Kidney glomerular epithelial cell (primary cell): Measurements from ENCODE around the gene FNDC1.

Source experiments
- DNase-seq: peaks from one replicate; lab custom pipeline; 2025; lab: John Stamatoyannopoulos, UW

FNDC1 gene

DNA sequence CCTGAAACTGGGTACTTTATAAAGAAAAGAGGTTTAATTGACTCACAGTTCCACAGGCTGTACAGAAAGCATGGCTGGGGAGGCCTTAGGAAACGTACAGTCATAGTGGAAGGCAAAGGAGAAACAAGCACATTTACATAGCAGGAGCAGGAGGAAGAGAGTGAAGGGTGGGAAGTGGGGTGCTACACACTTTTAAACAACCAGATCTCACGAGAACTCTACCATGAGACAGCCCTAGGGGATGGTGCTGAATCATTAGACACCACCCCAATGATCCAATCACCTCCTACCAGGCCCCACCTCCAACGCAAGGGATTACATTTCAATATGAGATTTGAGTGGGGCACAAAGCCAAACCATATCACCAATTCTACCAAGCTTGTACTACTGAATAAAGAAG lies 7.4 kb upstream of the FNDC1 start:
- DNase-seq: no peak

DNA sequence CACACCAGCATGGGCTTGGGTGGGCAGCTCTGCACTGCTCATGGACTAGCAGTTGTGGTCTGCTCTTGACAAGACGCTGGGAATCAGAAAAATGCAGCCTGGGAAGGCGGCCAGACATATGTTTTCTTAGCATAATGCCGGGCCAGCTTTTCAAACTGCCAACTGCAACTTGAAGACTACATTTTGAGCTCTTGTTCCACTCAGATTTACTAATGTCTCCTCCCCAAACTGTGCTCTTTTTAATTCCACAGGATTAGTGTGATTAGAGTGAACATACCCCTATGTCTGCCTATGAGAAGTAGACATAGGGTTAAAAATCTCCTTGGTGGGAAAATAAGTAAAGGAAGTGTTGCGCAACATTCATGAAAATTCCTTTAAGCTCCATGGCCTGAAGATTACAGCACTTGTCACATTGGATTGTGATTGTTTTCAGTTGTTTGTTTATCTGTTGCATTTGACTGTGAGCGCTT lies 5.3 kb upstream of the FNDC1 start:
- DNase-seq: no peak

DNA sequence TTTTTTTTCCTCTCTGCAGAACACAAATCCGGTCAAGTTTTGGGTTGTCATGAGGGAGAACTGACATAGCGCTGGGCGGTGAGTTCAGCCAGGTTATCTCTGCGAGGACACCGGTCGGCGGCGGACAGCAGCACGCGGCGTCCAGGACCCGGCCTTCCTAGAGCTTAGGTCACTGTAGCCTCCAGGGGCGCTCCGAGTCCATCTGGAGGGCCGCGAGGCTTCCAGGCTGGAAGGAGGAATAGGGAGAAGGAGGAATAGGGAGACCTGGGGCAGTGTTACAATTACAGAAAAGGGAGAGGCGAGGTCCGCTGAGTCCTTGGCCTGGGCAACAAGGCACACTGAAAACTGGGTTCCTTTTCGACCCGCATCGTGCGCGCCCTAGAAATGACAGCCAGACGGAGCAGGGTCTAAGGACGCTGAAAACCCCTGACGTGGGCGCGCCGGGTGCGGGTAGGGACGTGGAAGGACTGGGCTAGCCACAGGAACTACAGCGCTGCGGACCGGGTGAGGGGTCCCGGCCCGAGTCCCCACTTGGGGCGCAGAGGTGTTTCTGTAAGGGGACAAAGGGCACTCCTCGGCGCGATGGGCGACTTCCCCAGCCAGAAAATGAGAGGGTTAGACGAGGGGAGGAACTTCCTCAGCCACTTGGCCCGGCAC lies 536 bp upstream of the FNDC1 start:
- DNase-seq: peak; percentile 4

DNA sequence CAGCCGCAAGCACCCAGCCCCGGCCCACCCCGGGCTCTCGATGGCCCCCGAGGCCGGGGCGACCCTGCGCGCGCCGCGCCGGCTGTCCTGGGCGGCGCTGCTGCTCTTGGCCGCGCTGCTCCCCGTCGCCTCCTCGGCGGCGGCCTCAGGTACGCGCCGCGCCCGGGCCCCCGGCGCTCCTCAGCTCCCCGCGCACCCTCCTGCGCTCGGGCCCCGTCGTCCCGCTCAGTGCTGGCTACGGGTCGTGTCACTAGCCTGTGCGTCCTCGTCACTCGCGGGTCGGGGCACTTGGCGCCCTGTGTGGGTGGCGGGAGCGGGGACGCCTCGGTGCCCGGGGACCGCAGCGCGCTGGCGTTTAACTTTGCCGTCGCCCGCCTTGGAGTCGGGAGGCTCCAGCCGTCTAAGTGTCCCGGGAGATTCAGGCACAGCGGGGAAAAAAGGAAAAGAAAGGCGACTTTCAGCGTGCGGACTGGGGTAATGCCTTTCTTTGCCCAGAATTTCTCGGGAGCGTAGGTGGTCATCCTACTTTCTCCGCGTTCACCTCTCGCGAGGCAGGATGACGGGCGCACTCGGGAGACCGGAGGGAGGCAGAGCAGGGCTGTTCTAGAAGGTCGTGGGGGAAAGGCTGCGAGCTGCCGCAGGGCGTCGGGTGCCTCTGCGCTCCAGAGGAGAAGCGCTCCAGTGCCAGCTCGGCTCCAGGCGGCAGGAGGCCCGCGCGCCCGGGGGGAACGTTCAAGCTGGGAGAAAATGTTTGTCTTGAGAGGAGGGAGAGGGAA lies 545 bp downstream of the FNDC1 start:
- DNase-seq: peak; percentile 12

DNA sequence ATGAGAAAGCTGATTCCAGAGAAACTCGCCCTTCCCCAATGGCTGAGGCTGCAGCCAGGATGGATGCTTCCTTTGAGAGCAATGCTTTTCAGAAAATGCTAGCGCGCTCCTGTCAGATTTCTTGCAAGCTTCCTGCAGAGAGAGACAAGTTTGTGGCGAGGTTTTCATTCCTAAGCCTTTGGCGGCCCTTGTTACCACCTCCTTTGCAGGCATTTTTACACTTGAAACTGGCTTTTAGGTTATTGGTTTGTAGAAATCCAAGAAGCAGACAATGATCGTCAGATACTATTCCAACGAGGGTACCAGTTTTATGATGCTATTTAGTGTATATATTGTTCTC lies 1.1 kb downstream of the FNDC1 start:
- DNase-seq: no peak

DNA sequence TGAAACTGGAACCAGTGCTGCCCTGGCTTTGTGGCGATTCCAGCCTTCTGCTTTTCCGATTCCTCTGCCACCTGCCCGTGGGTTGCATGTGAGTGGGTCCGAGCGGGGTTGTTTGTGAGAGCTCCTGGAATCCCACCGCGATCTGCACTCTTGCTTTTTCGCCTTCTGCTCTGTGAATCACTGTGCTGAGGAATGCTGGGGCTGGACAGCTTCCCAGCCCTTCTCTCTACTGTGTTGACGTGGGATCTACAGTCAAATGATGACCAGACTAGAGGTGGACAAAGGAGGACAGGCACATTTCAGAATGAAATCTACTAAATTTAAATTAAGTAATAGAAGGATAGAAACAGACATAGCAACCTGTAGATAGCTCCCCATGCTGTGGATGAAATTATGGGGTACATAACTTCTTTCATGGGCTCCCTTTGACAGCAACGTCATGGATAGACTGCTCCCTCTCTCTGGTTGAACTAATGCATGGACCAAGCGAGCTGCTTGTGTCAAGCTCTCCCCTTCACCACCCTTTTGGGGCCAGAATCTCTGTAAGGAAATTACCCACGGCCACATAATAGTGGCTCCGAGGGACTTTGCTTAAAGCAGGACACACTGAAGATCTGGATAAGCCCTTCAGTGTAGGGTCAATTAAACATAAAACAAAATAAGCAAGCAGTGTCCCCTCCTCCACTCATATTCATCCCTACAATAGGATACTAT lies 2.0 kb downstream of the FNDC1 start:
- DNase-seq: peak; percentile 55

DNA sequence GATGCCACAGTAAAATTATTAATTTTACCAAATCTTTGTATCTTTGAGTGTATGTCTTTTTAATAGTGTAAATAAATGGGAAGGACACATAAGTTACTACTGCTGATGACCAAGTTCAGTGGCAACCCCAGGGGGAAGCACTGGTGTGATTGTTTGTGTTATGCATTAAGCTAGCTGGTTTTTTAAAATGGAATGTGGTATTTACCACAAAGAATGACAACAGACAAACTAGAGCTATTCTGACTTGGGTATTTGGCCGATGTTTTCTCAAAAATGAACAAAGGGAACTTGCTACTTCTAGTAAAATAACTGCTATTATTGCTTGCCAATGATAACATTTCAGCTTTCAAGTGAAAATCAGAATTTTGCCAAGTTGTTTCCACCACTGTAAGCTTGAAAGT lies 2.9 kb downstream of the FNDC1 start:
- no peak for DNase-seq

DNA sequence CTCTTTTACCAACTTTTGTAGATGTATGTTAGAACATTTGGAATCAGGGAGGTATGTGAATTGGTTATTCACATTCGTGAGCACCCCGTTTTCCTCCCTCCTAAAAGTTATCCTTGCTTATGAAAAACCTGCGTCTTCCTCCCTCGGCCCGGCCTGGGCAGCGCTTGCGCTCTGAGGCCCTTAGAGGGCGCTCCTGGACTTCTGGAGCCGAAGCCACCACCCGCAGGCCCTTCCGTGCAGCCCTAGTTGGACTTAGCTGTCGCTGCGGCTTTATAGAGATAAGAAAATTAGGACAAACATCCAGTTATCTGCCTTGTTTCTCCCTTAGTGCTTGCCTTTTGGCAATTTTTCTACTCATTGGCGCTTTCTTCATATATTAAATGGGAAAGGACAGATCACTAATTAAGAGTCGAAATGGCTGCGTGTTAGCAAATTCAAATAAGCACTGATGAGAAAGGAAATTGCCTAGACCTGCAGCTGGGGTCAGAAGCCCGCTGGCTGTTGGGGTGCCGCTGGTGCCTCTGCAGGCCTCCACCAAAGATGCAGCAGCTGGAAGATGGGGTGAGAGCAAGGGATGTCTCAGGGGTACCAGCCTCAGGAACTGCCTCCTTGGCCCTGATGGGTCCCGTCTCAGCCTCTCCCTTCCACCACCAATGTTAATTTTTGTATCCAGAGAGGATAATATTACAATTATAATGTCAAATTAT lies 5.2 kb downstream of the FNDC1 start:
- peak; percentile 45 for DNase-seq

DNA sequence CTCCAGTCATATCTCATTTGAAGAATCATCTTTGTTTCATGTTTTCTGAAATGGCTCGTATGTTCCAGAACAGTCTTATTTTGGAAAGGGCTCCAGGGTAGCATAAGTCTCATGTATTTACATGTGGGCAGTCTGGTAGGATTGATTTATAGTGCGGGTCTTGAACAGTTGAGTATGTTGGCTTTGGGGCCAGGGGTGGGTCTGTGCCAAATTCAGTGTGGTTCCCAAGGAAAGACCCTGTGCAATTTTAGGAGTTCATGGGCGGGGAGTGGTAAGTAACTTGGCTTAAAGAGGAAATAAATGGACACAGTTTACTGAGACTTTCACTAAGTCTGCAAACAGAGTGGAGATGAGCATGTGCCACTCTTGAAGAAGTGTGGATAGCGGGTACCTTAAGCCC lies 7.7 kb downstream of the FNDC1 start:
- DNase-seq: no peak

DNA sequence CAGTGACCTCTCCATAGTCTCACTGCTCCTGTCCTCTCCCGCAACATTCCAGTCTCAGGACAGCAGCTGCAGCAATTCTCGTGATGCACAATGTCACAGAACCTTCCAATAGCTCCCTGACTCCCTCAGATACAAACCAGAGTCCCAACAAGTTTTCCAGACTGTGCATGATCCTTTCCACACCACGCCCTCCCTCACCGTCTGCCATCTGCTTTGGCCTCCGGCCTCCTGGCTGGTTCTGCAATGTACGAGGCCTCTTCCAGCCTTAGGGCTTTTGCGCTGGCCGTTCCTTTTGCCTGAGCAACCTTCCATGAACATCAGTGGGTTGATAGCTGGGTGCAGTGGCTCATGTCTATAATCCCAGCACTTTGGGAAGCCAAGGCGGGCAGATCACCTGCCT lies 9.6 kb downstream of the FNDC1 start:
- no peak for DNase-seq

DNA sequence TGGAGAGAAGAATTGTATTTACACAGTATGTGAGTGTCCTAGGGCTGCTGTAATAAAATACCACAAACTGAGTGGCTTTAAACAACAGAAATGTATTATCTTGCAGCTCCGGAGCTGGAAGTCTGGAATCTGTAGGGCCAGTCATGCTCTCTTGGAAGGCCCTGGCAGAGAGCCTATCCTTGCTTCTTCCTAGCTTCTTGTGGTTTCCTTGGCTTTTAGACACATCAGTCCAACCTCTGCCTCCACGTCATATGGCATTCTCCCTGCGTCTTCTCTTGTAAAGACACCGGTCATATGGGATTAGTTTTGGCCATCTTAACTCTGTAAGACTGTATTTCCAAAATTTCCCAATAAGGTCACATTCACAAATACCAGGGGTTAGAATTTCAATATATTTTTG lies 10.8 kb downstream of the FNDC1 start:
- DNase-seq: no peak

DNA sequence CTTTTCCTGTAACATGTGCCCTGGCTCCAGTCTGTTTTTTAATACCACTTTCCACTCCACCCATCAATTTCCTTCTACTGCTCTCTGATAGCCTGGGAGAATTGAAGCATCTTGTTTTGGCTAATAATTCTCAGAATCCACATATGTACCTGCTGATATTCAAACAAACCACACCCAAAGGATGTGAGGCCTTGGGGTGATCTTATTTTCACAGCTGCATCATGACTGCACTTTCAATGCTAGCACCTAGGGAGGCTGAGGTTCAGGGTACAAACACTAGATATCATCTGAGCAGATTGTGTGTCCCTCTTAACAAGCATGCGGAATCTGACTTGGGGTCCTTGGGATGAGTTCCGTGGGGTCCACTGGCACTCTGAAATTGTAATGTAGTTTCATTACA lies 12.7 kb downstream of the FNDC1 start:
- no peak for DNase-seq

DNA sequence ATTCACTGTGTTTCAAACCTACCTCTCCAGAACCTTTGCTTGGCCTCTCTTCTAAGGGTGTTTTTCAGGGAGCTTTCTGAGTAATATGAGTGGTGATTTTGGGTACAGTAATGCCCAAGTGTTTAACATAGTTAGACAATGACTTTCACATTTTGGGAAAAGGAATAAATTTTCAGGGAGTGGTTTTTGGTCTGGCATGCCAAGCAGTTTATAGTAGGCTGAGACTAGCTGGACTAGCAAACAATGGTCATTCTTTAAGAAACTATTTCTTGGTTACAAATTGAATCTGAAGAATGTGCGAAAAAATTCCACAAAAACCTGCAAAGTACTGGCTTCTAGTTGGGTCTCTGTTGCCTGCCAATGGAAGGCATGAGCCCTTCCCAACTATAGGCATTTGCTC lies 15.4 kb downstream of the FNDC1 start:
- no peak for DNase-seq

DNA sequence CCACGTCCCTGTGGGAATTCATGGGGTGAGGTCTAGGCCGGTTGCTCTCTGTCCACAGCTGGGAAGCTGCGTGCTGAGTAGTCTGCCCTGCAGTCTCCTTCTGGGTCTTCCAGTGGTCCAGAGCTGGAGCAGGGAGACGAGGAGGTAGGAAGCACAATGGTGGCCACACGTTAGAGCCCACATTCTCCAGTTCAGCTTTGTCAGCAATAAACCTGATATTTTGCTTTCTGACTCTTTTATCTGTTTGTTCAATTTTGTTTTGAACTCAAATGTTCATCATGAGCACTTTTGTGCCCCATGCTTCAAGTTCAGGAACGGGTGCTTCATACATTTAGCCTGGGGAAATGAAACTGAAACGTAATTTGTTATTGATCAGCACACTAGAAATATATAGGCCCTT lies 21.3 kb downstream of the FNDC1 start:
- no peak for DNase-seq

DNA sequence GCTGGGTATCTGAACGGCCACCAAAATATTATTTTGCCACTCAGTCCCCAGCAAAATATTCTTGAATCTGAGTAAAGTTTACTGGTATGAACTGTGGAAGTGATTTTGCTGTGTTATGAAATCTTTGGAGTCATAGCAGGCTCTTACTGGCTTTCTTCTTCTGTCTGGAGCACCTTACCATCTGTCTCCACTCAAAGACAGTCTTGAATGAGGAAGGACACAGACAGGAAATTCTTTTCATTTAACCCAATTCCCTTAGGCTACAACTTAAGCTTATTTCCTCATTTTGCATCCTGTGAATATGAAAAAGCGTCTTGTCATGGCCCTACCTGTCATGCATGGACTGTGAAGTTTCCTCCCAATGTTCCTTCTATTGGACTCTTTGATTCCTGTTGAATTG lies 24.7 kb downstream of the FNDC1 start:
- DNase-seq: no peak

DNA sequence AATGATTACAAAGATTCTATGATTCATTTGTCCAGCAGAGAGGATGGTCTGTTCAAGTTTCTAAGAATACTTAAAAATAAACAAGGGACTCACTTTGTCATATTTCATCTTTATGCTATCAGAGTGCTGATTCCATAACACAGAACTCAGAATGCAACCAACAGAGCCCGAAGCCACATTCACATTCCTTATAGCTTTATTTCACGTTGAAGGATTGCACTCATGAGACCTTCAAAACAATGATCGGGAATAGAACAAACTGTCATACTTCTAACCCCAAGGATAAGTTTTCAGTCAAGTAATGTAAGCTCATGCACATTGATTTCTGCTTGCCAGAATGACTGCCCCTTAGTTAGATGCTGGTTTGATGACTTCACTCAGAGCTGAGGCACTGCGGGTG lies 25.2 kb downstream of the FNDC1 start:
- no peak for DNase-seq

DNA sequence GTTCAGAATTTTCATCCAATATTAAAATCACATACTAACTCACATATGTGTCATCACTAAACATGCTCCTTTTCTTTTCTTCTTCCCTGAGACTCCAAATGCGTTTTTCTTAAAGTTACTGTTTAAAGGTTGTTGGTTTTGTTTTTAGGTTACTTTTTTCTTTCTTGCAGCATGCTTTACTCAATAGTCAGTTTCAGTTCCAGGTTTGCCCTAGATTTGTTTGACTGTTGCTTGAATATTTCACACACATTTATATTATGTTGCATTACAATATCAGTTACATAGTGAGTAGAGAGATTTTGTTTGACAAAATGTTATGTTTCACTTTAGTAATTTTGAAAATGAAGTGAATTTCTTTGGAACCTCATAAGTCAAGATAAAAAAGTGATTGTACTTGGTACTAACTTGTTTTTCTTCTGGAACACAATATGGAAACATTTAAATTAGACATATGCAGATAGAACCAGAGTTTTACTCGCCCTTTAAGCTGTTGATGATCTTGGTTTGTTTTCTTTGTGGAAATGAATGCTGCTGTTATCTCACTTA lies 27.3 kb downstream of the FNDC1 start:
- no peak for DNase-seq

DNA sequence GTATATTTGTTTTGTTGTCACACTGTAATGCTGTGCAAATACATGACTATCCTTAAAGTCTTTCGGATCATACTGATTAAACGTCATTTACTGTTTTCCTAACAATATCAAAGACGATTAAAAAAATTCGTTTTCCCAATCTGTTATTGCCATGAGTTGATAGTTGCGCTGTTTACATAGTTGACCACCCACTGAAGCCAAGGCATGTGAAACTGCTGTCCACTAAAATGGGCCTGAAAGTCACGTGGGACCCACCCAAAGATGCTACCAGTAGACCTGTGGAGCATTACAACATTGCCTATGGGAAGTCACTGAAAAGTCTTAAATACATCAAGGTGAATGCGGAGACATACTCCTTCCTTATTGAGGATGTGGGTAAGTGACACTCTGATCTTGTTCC lies 28.1 kb downstream of the FNDC1 start:
- no peak for DNase-seq

DNA sequence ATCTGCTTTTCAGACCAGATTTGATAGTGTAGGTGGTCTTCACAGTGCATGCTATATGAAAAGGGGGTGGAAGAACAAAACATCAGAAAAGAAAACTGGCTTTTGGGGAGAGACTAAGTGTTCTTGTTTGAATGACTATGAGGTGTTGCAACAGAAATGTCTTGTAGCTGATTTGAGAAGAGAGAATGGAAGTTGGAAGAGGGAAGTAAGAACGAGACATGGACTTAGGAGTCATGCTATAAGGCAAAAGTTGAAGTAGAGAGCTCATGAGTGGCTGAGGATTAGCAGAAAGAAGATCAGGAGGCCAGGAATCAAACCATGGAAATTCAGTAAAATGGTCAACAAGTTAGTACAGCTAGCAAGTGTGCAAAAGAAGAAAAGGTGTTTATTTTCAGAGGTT lies 32.1 kb downstream of the FNDC1 start:
- no peak for DNase-seq

DNA sequence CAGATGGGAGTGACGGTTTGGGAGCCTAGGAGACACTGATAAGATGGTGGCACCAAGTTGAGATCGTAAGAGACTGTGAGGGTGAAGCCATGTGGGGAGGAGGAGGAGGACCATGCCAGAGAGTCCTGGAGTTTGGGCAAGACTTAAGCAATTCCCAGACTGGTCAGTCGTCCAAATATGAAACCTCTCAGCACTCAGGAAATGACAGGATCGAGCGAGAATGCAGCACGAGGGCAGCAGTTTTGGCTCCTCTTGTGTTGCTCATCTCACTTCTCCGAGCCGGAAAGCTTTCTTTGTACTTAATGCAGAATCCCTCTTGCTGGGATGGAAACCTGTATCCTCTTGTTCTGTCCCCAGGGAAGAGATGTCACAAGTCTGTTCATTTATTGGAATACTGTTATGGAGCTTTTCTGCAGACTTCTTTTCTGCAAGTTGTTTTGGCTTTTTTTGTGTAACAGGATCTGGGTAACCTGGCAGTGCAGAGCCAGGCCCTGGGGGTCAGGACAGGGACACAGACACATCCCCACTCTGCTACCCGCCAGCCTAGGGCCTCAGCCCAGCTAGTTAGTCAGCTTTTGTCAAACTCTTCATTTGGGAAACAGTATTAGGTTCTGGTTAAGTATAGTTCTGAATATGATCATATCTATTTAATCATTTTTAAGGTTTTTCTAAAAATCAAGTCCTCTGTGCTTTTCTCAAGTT lies 34.3 kb downstream of the FNDC1 start:
- no peak for DNase-seq

DNA sequence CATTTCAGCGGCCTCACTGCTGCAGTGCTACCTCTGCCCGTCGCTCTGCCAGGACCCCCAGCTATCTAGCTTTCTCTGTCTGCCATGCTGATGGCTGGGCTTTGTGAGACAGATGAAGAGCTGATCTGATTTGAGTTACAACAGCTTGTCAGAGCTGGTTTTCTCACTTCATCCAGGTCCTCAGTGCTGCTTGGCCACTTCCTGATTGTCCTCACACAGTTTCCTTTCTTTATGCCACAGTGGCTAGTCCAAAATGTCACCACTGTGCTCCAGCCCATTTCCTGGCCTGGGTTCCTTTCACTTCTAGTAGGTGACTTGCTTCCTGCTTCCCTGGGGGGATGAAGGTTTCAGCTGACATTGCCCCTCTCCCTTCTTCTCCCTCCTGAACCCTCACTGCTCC lies 35.4 kb downstream of the FNDC1 start:
- no peak for DNase-seq

DNA sequence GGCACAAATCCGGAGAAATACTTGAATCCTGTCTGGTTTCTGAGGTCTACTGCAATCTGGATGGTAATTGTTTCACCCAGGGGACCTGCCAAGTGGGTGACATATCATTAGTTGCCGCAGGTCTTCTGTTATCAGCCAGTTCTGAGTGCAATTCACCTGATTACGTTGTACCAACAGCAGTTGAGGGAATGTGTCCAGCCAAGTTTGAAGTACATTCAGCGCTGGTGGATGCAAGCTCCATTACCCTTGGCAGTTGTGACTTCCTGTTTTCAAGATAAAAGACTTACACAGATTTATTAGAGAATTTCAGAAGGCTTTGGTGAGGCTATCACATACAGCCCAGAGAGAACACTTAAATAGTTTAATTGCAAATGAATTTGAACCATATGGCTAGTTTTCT lies 42.8 kb downstream of the FNDC1 start:
- DNase-seq: no peak
